ENCODE data around the gene CST3.
"Not testable (repeated sequence)": the region's sequence is repeated elsewhere in the genome, so short reads cannot be mapped to it uniquely, and the experiment has no call there.

Gene CST3

DNA sequence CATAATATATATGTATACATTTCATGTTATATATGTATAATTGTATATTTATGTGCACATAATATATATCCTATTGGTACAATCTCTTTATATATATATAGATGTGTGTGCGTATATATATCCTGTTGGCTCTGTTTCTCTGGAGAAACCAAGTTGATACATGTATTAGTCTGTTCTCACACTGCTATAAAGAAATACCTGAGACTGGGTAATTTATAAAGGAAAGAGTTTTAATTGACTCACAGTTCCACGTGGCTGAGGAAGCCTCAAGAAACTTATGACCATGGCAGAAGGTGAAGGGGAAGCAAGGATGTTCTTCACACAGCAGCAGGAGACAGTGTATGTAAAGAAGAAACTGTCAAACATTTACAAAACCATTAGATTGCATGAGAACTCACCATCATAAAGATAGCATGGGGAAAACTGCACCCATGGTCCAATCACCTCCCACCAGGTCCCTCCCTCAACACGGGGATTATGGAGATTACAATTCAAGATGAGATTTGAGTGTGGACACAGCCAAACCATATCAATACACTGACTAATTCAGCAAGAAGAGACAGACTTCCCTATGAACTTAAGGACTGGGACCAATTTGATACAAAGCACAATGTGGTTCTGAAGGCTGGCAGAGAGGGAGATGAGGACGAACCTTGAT lies 14.0 kb downstream of the CST3 start:
- Histone ChIP-seq H3K36me3 (ENCODE audit: control insufficient read depth, insufficient read depth, low read length) (no peaks in the 10 kb centered on the region), H3K27me3 (replicated peaks; ENCODE audit: control insufficient read depth, insufficient read depth, low read length) (no peaks in the 10 kb centered on the region), H3K4me3 (replicated peaks; ENCODE audit: low read depth, low read length) (no peak overlapping the region)
- TF ChIP-seq, protein P1, sequence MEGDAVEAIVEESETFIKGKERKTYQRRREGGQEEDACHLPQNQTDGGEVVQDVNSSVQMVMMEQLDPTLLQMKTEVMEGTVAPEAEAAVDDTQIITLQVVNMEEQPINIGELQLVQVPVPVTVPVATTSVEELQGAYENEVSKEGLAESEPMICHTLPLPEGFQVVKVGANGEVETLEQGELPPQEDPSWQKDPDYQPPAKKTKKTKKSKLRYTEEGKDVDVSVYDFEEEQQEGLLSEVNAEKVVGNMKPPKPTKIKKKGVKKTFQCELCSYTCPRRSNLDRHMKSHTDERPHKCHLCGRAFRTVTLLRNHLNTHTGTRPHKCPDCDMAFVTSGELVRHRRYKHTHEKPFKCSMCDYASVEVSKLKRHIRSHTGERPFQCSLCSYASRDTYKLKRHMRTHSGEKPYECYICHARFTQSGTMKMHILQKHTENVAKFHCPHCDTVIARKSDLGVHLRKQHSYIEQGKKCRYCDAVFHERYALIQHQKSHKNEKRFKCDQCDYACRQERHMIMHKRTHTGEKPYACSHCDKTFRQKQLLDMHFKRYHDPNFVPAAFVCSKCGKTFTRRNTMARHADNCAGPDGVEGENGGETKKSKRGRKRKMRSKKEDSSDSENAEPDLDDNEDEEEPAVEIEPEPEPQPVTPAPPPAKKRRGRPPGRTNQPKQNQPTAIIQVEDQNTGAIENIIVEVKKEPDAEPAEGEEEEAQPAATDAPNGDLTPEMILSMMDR (IDR thresholded peaks at IDR 0.05; ENCODE audit: insufficient read depth, low read length, poor library complexity, severe bottlenecking), result no peak
- no peak for DNase-seq (ENCODE audit: extremely low read depth, insufficient read length)

DNA sequence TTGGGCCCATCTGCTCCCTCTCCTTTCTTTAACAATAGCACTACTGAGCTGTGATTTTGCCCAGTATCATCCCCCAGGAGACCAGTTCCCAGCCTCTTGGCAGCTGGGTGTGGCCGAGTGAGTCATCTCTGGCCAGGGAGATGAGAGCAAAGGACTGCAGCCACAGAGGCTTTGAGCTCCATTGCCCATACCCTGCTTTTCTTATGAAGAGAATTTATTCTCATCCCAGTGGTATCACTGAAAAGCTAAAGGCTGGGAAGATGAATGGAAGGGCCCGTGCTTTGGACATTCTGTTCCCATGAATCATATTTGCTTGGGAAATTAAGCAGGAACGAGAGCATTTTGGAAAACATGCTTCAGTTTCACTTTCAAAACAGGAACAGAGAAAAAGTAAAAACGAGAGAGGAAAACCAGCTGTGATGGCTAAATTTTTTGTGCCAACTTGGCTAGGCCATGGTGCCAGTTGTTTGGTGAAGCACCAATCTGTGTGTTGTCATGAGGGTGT lies 14.9 kb downstream of the CST3 start:
- H3K27me3 ChIP-seq (replicated peaks; ENCODE audit: control insufficient read depth, insufficient read depth, low read length), result no peaks in the 10 kb centered on the region
- H3K4me3 ChIP-seq (replicated peaks; ENCODE audit: low read depth, low read length), result no peak overlapping the region
- no peaks in the 10 kb centered on the region for H3K36me3 ChIP-seq (ENCODE audit: control insufficient read depth, insufficient read depth, low read length)
- DNase-seq (ENCODE audit: extremely low read depth, insufficient read length), result peak; percentile 47
- TF ChIP-seq, protein P1 (IDR thresholded peaks at IDR 0.05; ENCODE audit: insufficient read depth, low read length, poor library complexity, severe bottlenecking), result no peak

DNA sequence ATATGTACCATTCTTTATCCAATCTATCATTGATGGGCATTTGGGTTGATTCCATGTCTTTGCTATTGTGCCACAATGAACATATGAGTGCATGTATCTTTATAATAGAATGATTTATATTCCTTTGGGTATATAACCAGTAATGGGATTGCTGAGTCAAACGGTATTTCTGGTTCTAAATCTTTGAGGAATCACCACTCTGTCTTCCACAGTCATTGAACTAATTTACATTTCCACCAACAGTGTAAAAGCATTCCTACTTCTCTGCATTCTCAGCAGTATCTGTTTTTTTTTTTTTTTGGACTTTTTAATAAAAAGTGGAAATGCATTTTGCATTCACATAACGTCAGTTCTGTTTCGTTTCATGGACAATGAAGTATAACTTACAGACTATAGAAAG lies 15.4 kb downstream of the CST3 start:
- H3K4me3 ChIP-seq (replicated peaks; ENCODE audit: low read depth, low read length); DNase-seq (ENCODE audit: extremely low read depth, insufficient read length); H3K36me3 ChIP-seq (ENCODE audit: control insufficient read depth, insufficient read depth, low read length); H3K27me3 ChIP-seq (replicated peaks; ENCODE audit: control insufficient read depth, insufficient read depth, low read length): not testable (repeated sequence)

DNA sequence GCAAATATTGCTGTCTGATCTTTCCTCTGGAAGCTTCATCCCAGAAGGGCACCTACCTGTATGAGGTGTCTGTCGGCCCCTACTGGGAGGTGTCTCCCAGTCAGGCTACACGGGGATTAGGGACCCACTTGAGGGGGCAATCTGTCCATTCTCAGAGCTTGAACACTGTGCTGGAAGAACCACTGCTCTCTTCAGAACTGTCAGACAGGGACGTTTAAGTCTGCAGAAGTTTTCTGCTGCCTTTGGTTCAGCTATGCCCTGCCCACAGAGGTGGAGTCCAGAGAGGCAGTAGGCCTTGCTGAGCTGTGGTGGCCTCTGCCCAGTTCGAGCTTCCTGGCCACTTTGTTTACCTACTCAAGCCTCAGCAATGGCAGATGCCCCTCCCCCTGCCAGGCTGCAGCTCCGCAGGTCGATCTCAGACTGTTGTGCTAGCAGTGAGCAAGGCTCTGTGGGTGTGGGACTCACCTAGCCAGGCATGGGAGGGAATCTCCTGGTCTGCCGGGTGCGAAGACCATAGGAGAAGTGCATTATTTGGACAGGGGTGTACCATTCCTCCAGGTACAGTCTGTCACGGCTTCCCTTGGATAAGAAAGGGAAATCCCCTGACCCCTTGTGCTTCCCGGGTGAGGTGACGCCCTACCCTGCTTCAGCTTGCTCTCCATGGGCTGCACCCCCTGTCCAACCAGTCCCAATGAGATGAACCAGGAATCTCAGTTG lies 16.9 kb downstream of the CST3 start:
- H3K27me3 ChIP-seq (replicated peaks; ENCODE audit: control insufficient read depth, insufficient read depth, low read length); DNase-seq (ENCODE audit: extremely low read depth, insufficient read length); H3K4me3 ChIP-seq (replicated peaks; ENCODE audit: low read depth, low read length); H3K36me3 ChIP-seq (ENCODE audit: control insufficient read depth, insufficient read depth, low read length): not testable (repeated sequence)

DNA sequence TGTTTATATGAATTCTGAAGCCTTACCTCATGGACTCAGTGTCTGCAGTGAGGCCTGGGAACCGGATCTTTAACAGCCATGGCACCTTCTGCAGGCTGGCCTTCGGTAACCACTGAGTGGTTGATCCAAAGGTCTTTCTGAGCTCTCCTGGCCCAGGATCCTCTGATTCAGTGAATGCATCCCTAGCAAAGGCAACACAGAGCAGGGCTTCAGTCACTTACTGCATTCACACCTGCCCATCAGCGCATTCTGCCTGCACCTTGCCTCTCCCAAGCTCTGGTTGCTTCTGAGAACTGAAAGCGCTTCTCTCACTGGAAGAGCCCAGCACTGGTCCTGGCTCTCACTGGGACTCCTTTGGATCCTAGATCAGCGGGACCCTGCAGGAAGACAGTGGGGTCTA lies 23.6 kb downstream of the CST3 start:
- H3K27me3 ChIP-seq (replicated peaks; ENCODE audit: control insufficient read depth, insufficient read depth, low read length), result no peaks in the 10 kb centered on the region
- H3K4me3 ChIP-seq (replicated peaks; ENCODE audit: low read depth, low read length), result no peak overlapping the region
- H3K36me3 ChIP-seq (ENCODE audit: control insufficient read depth, insufficient read depth, low read length), result no peaks in the 10 kb centered on the region
- TF ChIP-seq, protein P1 (IDR thresholded peaks at IDR 0.05; ENCODE audit: insufficient read depth, low read length, poor library complexity, severe bottlenecking), result no peak
- no peak for DNase-seq (ENCODE audit: extremely low read depth, insufficient read length)

DNA sequence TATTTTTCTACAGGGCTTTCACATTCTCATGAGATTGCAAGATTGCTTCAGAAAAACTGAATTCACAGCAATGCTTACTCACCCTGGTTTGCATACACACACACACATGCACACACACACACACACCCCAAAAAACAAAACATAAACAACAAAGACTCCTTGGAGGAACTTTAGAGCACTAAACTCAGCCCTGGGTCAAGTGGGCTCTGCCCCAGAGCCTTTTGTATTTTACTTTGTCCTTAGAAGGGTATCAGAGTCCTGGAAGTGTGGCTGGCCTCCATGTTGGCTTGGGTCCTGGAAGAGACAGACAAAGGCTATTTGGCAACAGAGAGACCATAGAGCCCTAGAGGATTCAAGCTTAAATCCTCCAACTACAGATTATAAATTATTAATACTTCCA lies 24.1 kb downstream of the CST3 start:
- no peak for DNase-seq (ENCODE audit: extremely low read depth, insufficient read length)
- TF ChIP-seq, protein P1 (IDR thresholded peaks at IDR 0.05; ENCODE audit: insufficient read depth, low read length, poor library complexity, severe bottlenecking), result no peak
- Histone ChIP-seq H3K36me3 (ENCODE audit: control insufficient read depth, insufficient read depth, low read length) (no peaks in the 10 kb centered on the region), H3K4me3 (replicated peaks; ENCODE audit: low read depth, low read length) (no peak overlapping the region), H3K27me3 (replicated peaks; ENCODE audit: control insufficient read depth, insufficient read depth, low read length) (no peaks in the 10 kb centered on the region)
